SK-N-SH treated with all-trans-retinoic acid at 6 μM for 48 hours (cell line): ENCODE measurements around the gene NUP42.

Source experiments
- ATAC-seq: fragments of 200-7000 bp; cut with Tn5 transposase; 3 replicates; pipeline ENCODE4 v1.9.1; 2020; ENCODE audit warnings: mild to moderate bottlenecking, moderate library complexity
- ARNTL ChIP-seq: fragments of 450-650 bp; formaldehyde crosslinking; IDR thresholded peaks from 2 replicates; pipeline ENCODE4 v1.5.0; 2020; ENCODE audit warnings: low read depth, mild to moderate bottlenecking, moderate library complexity, borderline replicate concordance
- BACH2 ChIP-seq: fragments of 250-450 bp; sonication (Bioruptor Pico); IDR thresholded peaks from 2 replicates; pipeline ENCODE4 v1.9.0; 2021; ENCODE audit warnings: mild to moderate bottlenecking, borderline replicate concordance
- CREB5 ChIP-seq: fragments of 250-450 bp; sonication (Bioruptor Pico); IDR thresholded peaks from 2 replicates; pipeline ENCODE4 v1.5.1; 2020; ENCODE audit warnings: low read depth, mild to moderate bottlenecking, moderate library complexity
- CSDC2 ChIP-seq: fragments of 250-450 bp; sonication (Bioruptor Pico); IDR thresholded peaks from 2 replicates; pipeline ENCODE4 v1.5.0; 2020; ENCODE audit warnings: mild to moderate bottlenecking, moderate library complexity
- ESRRG ChIP-seq: fragments of 250-450 bp; sonication (Bioruptor Pico); IDR thresholded peaks from 2 replicates; pipeline ENCODE4 v1.6.1; 2021; ENCODE audit warnings: mild to moderate bottlenecking
- GLIS3 ChIP-seq: fragments of 250-450 bp; sonication (Bioruptor Pico); IDR thresholded peaks from 2 replicates; pipeline ENCODE4 v1.5.0; 2020; ENCODE audit warnings: mild to moderate bottlenecking, moderate library complexity
- ISL1 ChIP-seq: fragments of 250-450 bp; sonication (Bioruptor Pico); IDR thresholded peaks from 2 replicates; pipeline ENCODE4 v2.1.2; 2022; ENCODE audit warnings: mild to moderate bottlenecking, moderate library complexity
- OSR1 ChIP-seq: fragments of 250-450 bp; sonication (Bioruptor Pico); IDR thresholded peaks from 2 replicates; pipeline ENCODE4 v1.8.0; 2022; ENCODE audit warnings: moderate library complexity, mild to moderate bottlenecking, inconsistent platforms
- PATZ1 ChIP-seq: fragments of 250-450 bp; sonication (Bioruptor Pico); IDR thresholded peaks from 2 replicates; pipeline ENCODE4 v1.8.0; 2020; ENCODE audit warnings: mild to moderate bottlenecking, moderate library complexity, borderline replicate concordance
- POU6F1 ChIP-seq: fragments of 250-450 bp; sonication (Bioruptor Pico); IDR thresholded peaks from 2 replicates; pipeline ENCODE4 v1.8.0; 2021; ENCODE audit warnings: low read depth, mild to moderate bottlenecking, moderate library complexity, borderline replicate concordance
- RARB ChIP-seq: fragments of 250-450 bp; sonication (Bioruptor Pico); IDR thresholded peaks from 2 replicates; pipeline ENCODE4 v1.8.0; 2021; ENCODE audit warnings: mild to moderate bottlenecking, moderate library complexity
- SNAI2 ChIP-seq: fragments of 250-450 bp; sonication (Bioruptor Pico); IDR thresholded peaks from 2 replicates; pipeline ENCODE4 v1.5.0; 2020; ENCODE audit warnings: mild to moderate bottlenecking, moderate library complexity
- TCF4 ChIP-seq: fragments of 250-450 bp; sonication (Bioruptor Pico); IDR thresholded peaks from 2 replicates; pipeline ENCODE4 v1.8.0; 2021; ENCODE audit warnings: mild to moderate bottlenecking, moderate library complexity, borderline replicate concordance
- TOX ChIP-seq: fragments of 250-450 bp; sonication (Bioruptor Pico); IDR thresholded peaks from 2 replicates; pipeline ENCODE4 v1.8.0; 2021; ENCODE audit warnings: mild to moderate bottlenecking, moderate library complexity, borderline replicate concordance
- ZC3H10 ChIP-seq: fragments of 250-450 bp; sonication (Bioruptor Pico); IDR thresholded peaks from 2 replicates; pipeline ENCODE4 v1.5.1; 2021; ENCODE audit warnings: mild to moderate bottlenecking, moderate library complexity
- ZFP3 ChIP-seq: fragments of 250-450 bp; sonication (Bioruptor Pico); IDR thresholded peaks from 2 replicates; pipeline ENCODE4 v1.5.0; 2020; ENCODE audit warnings: mild to moderate bottlenecking, moderate library complexity
- ZFP30 ChIP-seq: fragments of 450-650 bp; formaldehyde crosslinking; IDR thresholded peaks from 2 replicates; pipeline ENCODE4 v1.5.0; 2022; ENCODE audit warnings: mild to moderate bottlenecking, moderate library complexity
- ZNF565 ChIP-seq: fragments of 450-650 bp; formaldehyde crosslinking; conservative IDR thresholded peaks from 2 replicates; pipeline ENCODE4 v1.5.0; 2020; ENCODE audit warnings: low read depth, mild to moderate bottlenecking, moderate library complexity
- ZNF70 ChIP-seq: fragments of 450-650 bp; formaldehyde crosslinking; IDR thresholded peaks from 2 replicates; pipeline ENCODE4 v1.5.0; 2020; ENCODE audit warnings: mild to moderate bottlenecking, moderate library complexity
- ZNF8 ChIP-seq: fragments of 450-650 bp; formaldehyde crosslinking; IDR thresholded peaks from 2 replicates; pipeline ENCODE4 v1.5.0; 2020; ENCODE audit warnings: mild to moderate bottlenecking, moderate library complexity

NUP42 gene

GRCh38 chr7:23183279-23184012 lies 1.6 kb downstream of the NUP42 start:
- TF ChIP-seq PATZ1 (CRISPR knock-in tag), result no peak
- TF ChIP-seq ISL1 (CRISPR knock-in tag), result no peak
- TF ChIP-seq CREB5 (CRISPR knock-in tag), result no peak
- TF ChIP-seq GLIS3 (CRISPR knock-in tag), result no peak
- no peak for TF ChIP-seq ARNTL (CRISPR knock-in tag)
- TF ChIP-seq TOX, result no peak
- TF ChIP-seq TCF4 (CRISPR knock-in tag), result no peak
- TF ChIP-seq BACH2 (CRISPR knock-in tag), result no peak
- TF ChIP-seq ZFP3 (CRISPR knock-in tag), result no peak
- TF ChIP-seq ESRRG, result no peak
- TF ChIP-seq OSR1 (CRISPR knock-in tag), result no peak
- no peak for TF ChIP-seq SNAI2 (CRISPR knock-in tag)
- no peak for TF ChIP-seq ZFP30 (CRISPR knock-in tag)
- no peak for TF ChIP-seq ZNF565
- no peak for TF ChIP-seq ZNF8 (CRISPR knock-in tag)
- TF ChIP-seq, all 23 proteins: peak for 0
- no peak for ATAC-seq

- no peak for ATAC-seq
These were observed 2.4 kb downstream of the NUP42 start for GRCh38 chr7:23184291-23184690.

GRCh38 chr7:23184709-23185359 lies 3.0 kb downstream of the NUP42 start:
- peak; percentile 35; the same call in 2 of the 3 replicates for ATAC-seq
- TF ChIP-seq ZNF70 (CRISPR knock-in tag), result no peak
- TF ChIP-seq BACH2 (CRISPR knock-in tag), result no peak
- no peak for TF ChIP-seq PATZ1 (CRISPR knock-in tag)
- no peak for TF ChIP-seq ARNTL (CRISPR knock-in tag)
- no peak for TF ChIP-seq TCF4 (CRISPR knock-in tag)
- TF ChIP-seq ZNF8 (CRISPR knock-in tag), result no peak
- no peak for TF ChIP-seq POU6F1 (CRISPR knock-in tag)
- no peak for TF ChIP-seq TOX
- no peak for TF ChIP-seq RARB (CRISPR knock-in tag)
- TF ChIP-seq CSDC2 (CRISPR knock-in tag), result no peak
- no peak for TF ChIP-seq ZC3H10 (CRISPR knock-in tag)
- no peak for TF ChIP-seq ZFP30 (CRISPR knock-in tag)
- TF ChIP-seq OSR1 (CRISPR knock-in tag), result no peak

More at GRCh38 chr7:23184291-23184690, 2.4 kb downstream of the NUP42 start:
- TF ChIP-seq ZFP3 (CRISPR knock-in tag) (no peak), ZFP30 (CRISPR knock-in tag) (no peak), CREB5 (CRISPR knock-in tag) (no peak), CSDC2 (CRISPR knock-in tag) (no peak), ZNF565 (no peak), ARNTL (CRISPR knock-in tag) (no peak), TOX (no peak), TCF4 (CRISPR knock-in tag) (no peak), ZNF8 (CRISPR knock-in tag) (no peak)
